ENCODE data around the gene BBOX1.
A peak's percentile ranks its signal among the peaks of the same experiment; 100 is the strongest.

BBOX1 gene

GRCh38 chr11:27052668-27053067 lies 12.1 kb downstream of the BBOX1 start:
- TF ChIP-seq POLR2A (IDR thresholded peaks at IDR 0.05; ENCODE audit: extremely low read depth, insufficient read length), result no peak
- no peak for TF ChIP-seq MYC (IDR thresholded peaks at IDR 0.05; ENCODE audit: low read depth, low read length)
- no peak for TF ChIP-seq CTCF (IDR thresholded peaks at IDR 0.05; ENCODE audit: low read depth, low read length)
- no peak for TF ChIP-seq MAX (IDR thresholded peaks at IDR 0.05; ENCODE audit: low read depth, low read length)
- H3K4me3 ChIP-seq (ENCODE audit: low read depth, low read length), result no peak overlapping the region
- DNase-seq (ENCODE audit: low read depth), result peak; percentile 9

DNA sequence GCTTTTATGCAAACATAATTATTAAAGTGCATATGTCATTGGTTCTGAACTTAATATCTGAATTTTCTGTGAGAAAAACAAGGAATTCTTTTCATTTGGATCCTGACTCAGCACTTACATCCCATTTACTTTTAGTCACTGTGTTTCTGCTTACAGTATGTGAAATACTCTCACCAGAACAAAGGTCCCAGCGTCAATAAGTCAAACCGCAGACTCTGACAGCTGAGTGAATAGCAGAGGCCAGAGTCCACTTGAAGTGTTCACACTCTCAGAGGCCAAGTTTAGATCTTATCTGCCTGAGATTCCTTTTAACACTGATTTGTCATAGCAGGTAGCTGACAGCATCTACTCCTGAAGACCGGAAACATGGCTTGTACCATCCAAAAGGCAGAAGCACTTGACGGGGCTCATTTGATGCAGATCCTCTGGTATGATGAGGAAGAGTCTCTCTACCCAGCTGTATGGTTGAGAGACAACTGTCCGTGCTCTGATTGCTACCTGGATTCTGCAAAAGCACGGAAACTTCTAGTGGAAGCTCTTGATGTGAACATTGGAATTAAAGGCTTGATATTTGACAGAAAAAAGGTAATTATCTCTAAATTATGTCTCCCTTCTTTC lies 14.6 kb downstream of the BBOX1 start:
- TF ChIP-seq CTCF (IDR thresholded peaks at IDR 0.05; ENCODE audit: low read depth, low read length) (no peak), POLR2A (IDR thresholded peaks at IDR 0.05; ENCODE audit: extremely low read depth, insufficient read length) (no peak), MAX (IDR thresholded peaks at IDR 0.05; ENCODE audit: low read depth, low read length) (no peak), MYC (IDR thresholded peaks at IDR 0.05; ENCODE audit: low read depth, low read length) (no peak)
- no peak overlapping the region for H3K4me3 ChIP-seq (ENCODE audit: low read depth, low read length)
- DNase-seq (ENCODE audit: low read depth), result no peak

GRCh38 chr11:27057091-27057780 lies 16.6 kb downstream of the BBOX1 start:
- H3K4me3 ChIP-seq (ENCODE audit: low read depth, low read length), result no peak overlapping the region
- DNase-seq (ENCODE audit: low read depth), result no peak
- TF ChIP-seq CTCF (IDR thresholded peaks at IDR 0.05; ENCODE audit: low read depth, low read length) (no peak), MAX (IDR thresholded peaks at IDR 0.05; ENCODE audit: low read depth, low read length) (no peak), POLR2A (IDR thresholded peaks at IDR 0.05; ENCODE audit: extremely low read depth, insufficient read length) (no peak), MYC (IDR thresholded peaks at IDR 0.05; ENCODE audit: low read depth, low read length) (no peak)

DNA sequence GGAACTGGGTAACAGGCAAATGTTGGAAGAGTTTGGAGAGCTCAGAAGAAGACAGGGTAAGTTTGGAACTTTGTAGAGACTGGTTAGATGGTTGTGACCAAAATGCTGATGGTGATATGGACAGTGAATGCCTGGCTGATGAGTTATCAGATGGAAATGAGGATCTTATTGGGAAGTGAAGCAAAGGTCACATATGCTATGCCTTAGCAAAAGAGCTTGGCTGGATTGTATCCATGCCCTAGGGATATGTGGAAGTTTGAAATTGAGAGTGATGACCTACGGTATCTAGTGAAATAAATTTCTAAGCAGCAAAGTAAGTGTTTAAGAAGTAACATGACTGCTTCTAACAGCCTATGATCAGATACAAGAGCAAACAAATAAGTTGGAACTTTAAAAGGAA lies 17.8 kb downstream of the BBOX1 start:
- no peak for TF ChIP-seq POLR2A (IDR thresholded peaks at IDR 0.05; ENCODE audit: extremely low read depth, insufficient read length)
- TF ChIP-seq MYC (IDR thresholded peaks at IDR 0.05; ENCODE audit: low read depth, low read length), result no peak
- TF ChIP-seq CTCF (IDR thresholded peaks at IDR 0.05; ENCODE audit: low read depth, low read length), result no peak
- TF ChIP-seq MAX (IDR thresholded peaks at IDR 0.05; ENCODE audit: low read depth, low read length), result no peak
- no peak for DNase-seq (ENCODE audit: low read depth)
- H3K4me3 ChIP-seq (ENCODE audit: low read depth, low read length), result no peak overlapping the region

GRCh38 chr11:27059431-27059830 lies 18.8 kb downstream of the BBOX1 start:
- no peak for TF ChIP-seq MYC (IDR thresholded peaks at IDR 0.05; ENCODE audit: low read depth, low read length)
- no peak for TF ChIP-seq MAX (IDR thresholded peaks at IDR 0.05; ENCODE audit: low read depth, low read length)
- no peak for TF ChIP-seq CTCF (IDR thresholded peaks at IDR 0.05; ENCODE audit: low read depth, low read length)
- TF ChIP-seq POLR2A (IDR thresholded peaks at IDR 0.05; ENCODE audit: extremely low read depth, insufficient read length), result no peak

More at GRCh38 chr11:27059431-27059830, 18.8 kb downstream of the BBOX1 start:
- no peak for DNase-seq (ENCODE audit: low read depth)
- no peak overlapping the region for H3K4me3 ChIP-seq (ENCODE audit: low read depth, low read length)

All from NB4 (cell line).